Lung (tissue), 12 donors: ENCODE results near the gene GUCY2F. TPM values are rescaled to one million over a fixed set of nuclear protein-coding genes. Genes with fewer than 3 reads are reported as not detected.

Experiments used
- ATAC-seq: fragments of 200-7000 bp; cut with Tn5 transposase; one replicate; pipeline ENCODE4 v1.9.1; 2020; ENCODE audit warnings: moderate number of reproducible peaks; ENCODE audit not compliant: insufficient read depth, low FRiP score
- DNase-seq, 3 donors: peaks; one replicate each; pipeline ENCODE4 v3.0.0-alpha.2; 2013 to 2017
- H3K27ac ChIP-seq, 2 donors: one replicate each; pipeline ENCODE4 v1.5.1; 2013; ENCODE audit warnings: mild to moderate bottlenecking in 2 of 2, moderate library complexity in 2 of 2, control low read depth in 1 of 2, inconsistent platforms in 1 of 2, low read depth in 1 of 2, low read length in 1 of 2
- H3K27me3 ChIP-seq, 3 donors: one replicate each; pipeline ENCODE4 v1.5.1; 2013; ENCODE audit warnings: low read length in 2 of 3; ENCODE audit not compliant: control insufficient read depth in 3 of 3, insufficient read depth in 3 of 3
- H3K36me3 ChIP-seq, 4 donors: one replicate each; pipeline ENCODE4 v1.5.1; 2013; ENCODE audit warnings: low read length in 4 of 4, mild to moderate bottlenecking in 1 of 4, moderate library complexity in 1 of 4; ENCODE audit not compliant: control insufficient read depth in 4 of 4, insufficient read depth in 4 of 4
- H3K4me1 ChIP-seq, 5 donors: one replicate each; pipeline ENCODE4 v1.5.1; 2013; ENCODE audit warnings: low read length in 5 of 5, mild to moderate bottlenecking in 2 of 5, moderate library complexity in 1 of 5; ENCODE audit not compliant: control insufficient read depth in 5 of 5, insufficient read depth in 5 of 5
- H3K4me3 ChIP-seq: one replicate; pipeline ENCODE4 v1.5.1; 2013; ENCODE audit warnings: mild to moderate bottlenecking, control low read depth, moderate library complexity
- H3K9ac ChIP-seq, 2 donors: one replicate each; pipeline ENCODE4 v1.5.1; 2013; ENCODE audit warnings: low read length in 2 of 2, control low read depth in 1 of 2; ENCODE audit not compliant: insufficient read depth in 1 of 2
- H3K9me3 ChIP-seq, 4 donors: one replicate each; pipeline ENCODE4 v1.5.1; 2013; ENCODE audit warnings: low read length in 3 of 4, mild to moderate bottlenecking in 1 of 4, moderate library complexity in 1 of 4; ENCODE audit not compliant: control insufficient read depth in 4 of 4, insufficient read depth in 3 of 4
- CTCF ChIP-seq: IDR thresholded peaks from 2 replicates; pipeline ENCODE4 v1.5.1; 2012; ENCODE audit warnings: mild to moderate bottlenecking; ENCODE audit errors: control extremely low read depth, extremely low read depth
- WGBS, 2 donors: extraction: QIAGEN DNeasy Blood & Tissue Kit; methylation state at CpG; one replicate each; pipeline ENCODE4 v1.1.7; 2013; 5-methylcytosine and 5-hydroxymethylcytosine counted together
- polyA plus RNA-seq, 2 donors: library from polyadenylated mRNA; stranded (reverse); fragments of 200-250 nt; gene quantifications; one replicate each; pipeline ENCODE4 v1.2.1, GENCODE V29; 2013
- total RNA-seq, 2 donors: library from RNA; depleted of rRNA in 1 of 2; stranded (reverse); fragments of >200 nt in 1 of 2; gene quantifications; one replicate each; pipeline ENCODE4 v1.2.1, GENCODE V29; 2014 to 2021
- donor health status: control.
- donor health status: control.
- donor health status: Bipolar disorder and iron deficiency.
- donor health status: healthy.
- donor health status: DM: yes; HTN: yes; CAD: no.

The GUCY2F gene
- total and polyA plus RNA-seq, 4 donors: 0.03 TPM; not detected in 3

GRCh38 chrX:109352066-109352588 lies 129.8 kb downstream of the GUCY2F start:
- Histone ChIP-seq H3K9me3 (no peaks in the 10 kb centered on the region), H3K4me3 (no peak overlapping the region), H3K9ac (no peak overlapping the region), H3K36me3 (no peaks in the 10 kb centered on the region), H3K4me1 (peaks cover 0 to 21% (median 2%) of the 10 kb centered on the region in 5 donors), H3K27me3 (peaks cover 0 to 29% (median 5%) of the 10 kb centered on the region in 3 donors), H3K27ac (no peak overlapping the region)
- DNase-seq (peak; percentile 28 to 69 (median 38)), ATAC-seq (no peak)
- no peak for TF ChIP-seq CTCF
- 51 to 58% methylated on average over 4 of the region's 4 CpGs for WGBS, 2 donors

GRCh38 chrX:109351557-109351956 lies 130.3 kb downstream of the GUCY2F start:
- no peaks in the 10 kb centered on the region for H3K9me3 ChIP-seq
- ATAC-seq: no peak
- 61 to 70% methylated on average over 3 of the region's 3 CpGs for WGBS, 2 donors
- H3K4me3 ChIP-seq: no peak overlapping the region
- peaks cover 0 to 21% (median 2%) of the 10 kb centered on the region in 5 donors for H3K4me1 ChIP-seq
- no peaks in the 10 kb centered on the region for H3K36me3 ChIP-seq
- H3K9ac ChIP-seq: no peak overlapping the region
- peaks cover 0 to 30% (median 5%) of the 10 kb centered on the region in 3 donors for H3K27me3 ChIP-seq
- DNase-seq: peak in 2 of 3 donors; percentile 21 to 55
- no peak overlapping the region for H3K27ac ChIP-seq
- TF ChIP-seq CTCF: no peak

- H3K27ac ChIP-seq: no peak overlapping the region
- DNase-seq (peak in 1 of 3 donors; percentile 11), ATAC-seq (no peak)
- H3K4me1 ChIP-seq: peaks cover 0 to 21% (median 2%) of the 10 kb centered on the region in 5 donors
- H3K4me3 ChIP-seq: no peak overlapping the region
- no peak for TF ChIP-seq CTCF
- no peak overlapping the region for H3K9ac ChIP-seq
- H3K9me3 ChIP-seq: no peaks in the 10 kb centered on the region
- 51 to 69% methylated on average over 4 of the region's 4 CpGs for WGBS, 2 donors
- H3K27me3 ChIP-seq: peaks cover 0 to 27% (median 5%) of the 10 kb centered on the region in 3 donors
- H3K36me3 ChIP-seq: no peaks in the 10 kb centered on the region
Measured at GRCh38 chrX:109350551-109350950, 131.3 kb downstream of the GUCY2F start.

- ATAC-seq (no peak), DNase-seq (no peak)
- H3K9me3 ChIP-seq: no peaks in the 10 kb centered on the region
- H3K9ac ChIP-seq: no peak overlapping the region
- H3K27ac ChIP-seq: no peak overlapping the region
- TF ChIP-seq CTCF: no peak
- peaks cover 0 to 25% (median 5%) of the 10 kb centered on the region in 3 donors for H3K27me3 ChIP-seq
- H3K36me3 ChIP-seq: no peaks in the 10 kb centered on the region
- peaks cover 0 to 21% (median 2%) of the 10 kb centered on the region in 5 donors for H3K4me1 ChIP-seq
- no peak overlapping the region for H3K4me3 ChIP-seq
Measured at GRCh38 chrX:109350051-109350450, 131.8 kb downstream of the GUCY2F start.
